Ectodermal cell (in vitro differentiated cells): ENCODE data around the gene STX8.

Experiments
- H3K27ac ChIP-seq: 2 replicates; pipeline ENCODE4 v1.7.0; 2013; ENCODE audit warnings: mild to moderate bottlenecking, low read depth, low read length; ENCODE audit not compliant: insufficient read depth, poor library complexity, severe bottlenecking
- H3K27me3 ChIP-seq: 2 replicates; pipeline ENCODE4 v1.7.0; 2013; ENCODE audit warnings: mild to moderate bottlenecking, low read length; ENCODE audit not compliant: insufficient read depth, control insufficient read depth, poor library complexity, severe bottlenecking
- H3K36me3 ChIP-seq: one replicate; pipeline ENCODE4 v1.7.0; 2013; ENCODE audit warnings: low read length; ENCODE audit not compliant: control insufficient read depth, insufficient read depth
- H3K4me1 ChIP-seq: one replicate; pipeline ENCODE4 v1.7.0; 2013; ENCODE audit warnings: low read length; ENCODE audit not compliant: control insufficient read depth, insufficient read depth
- H3K4me3 ChIP-seq: 2 replicates; pipeline ENCODE4 v1.7.0; 2013; ENCODE audit warnings: low read depth, low read length, control low read depth; ENCODE audit not compliant: insufficient read depth
- H3K9me3 ChIP-seq: 2 replicates; pipeline ENCODE4 v1.7.0; 2013; ENCODE audit warnings: mild to moderate bottlenecking, low read length, moderate library complexity; ENCODE audit not compliant: control insufficient read depth
- WGBS, 2 experiments: methylation state at CpG; one replicate each; pipeline ENCODE4 v1.1.7; 2013; ENCODE audit warnings: missing lambda C conversion rate in 2 of 2; 5-methylcytosine and 5-hydroxymethylcytosine counted together

Gene STX8

DNA sequence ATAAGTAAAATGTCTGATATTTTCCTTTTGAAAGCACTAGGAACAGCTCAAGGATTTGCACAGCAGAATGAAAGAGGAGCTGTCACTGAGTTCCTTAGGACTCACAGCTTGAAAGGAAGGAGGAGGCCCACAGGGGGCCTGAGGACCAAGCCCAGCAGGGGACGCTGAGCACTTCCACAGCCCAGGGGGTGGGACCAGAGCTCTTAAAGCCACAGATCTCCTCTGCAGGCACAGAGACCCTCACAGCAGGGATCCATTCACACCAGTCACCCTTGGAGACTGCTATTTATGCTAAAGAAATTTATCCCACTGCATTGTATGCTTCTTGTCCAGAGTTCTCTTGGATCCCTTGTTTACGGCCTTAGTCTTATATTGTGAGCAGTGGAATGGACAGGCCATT lies 253.3 kb downstream of the STX8 start:
- H3K9me3 ChIP-seq: no peaks in the 10 kb centered on the region
- no peaks in the 10 kb centered on the region for H3K27me3 ChIP-seq
- WGBS, 2 experiments: 24 to 36% methylated on average over 2 of the region's 2 CpGs
- peak overlapping the region; percentile 18 for H3K27ac ChIP-seq
- H3K4me3 ChIP-seq: no peak overlapping the region
- H3K4me1 ChIP-seq: peaks cover 13% of the 10 kb centered on the region
- no peaks in the 10 kb centered on the region for H3K36me3 ChIP-seq

- Histone ChIP-seq H3K27me3 (no peaks in the 10 kb centered on the region), H3K4me3 (no peak overlapping the region), H3K36me3 (no peaks in the 10 kb centered on the region), H3K9me3 (no peaks in the 10 kb centered on the region), H3K27ac (peak overlapping the region; percentile 18), H3K4me1 (peaks cover 13% of the 10 kb centered on the region)
- 79 to 80% methylated on average over 5 of the region's 5 CpGs for WGBS, 2 experiments
These were observed 253.7 kb downstream of the STX8 start for GRCh38 chr17:9321890-9322289.

- H3K9me3 ChIP-seq: no peaks in the 10 kb centered on the region
- no peaks in the 10 kb centered on the region for H3K36me3 ChIP-seq
- no peak overlapping the region for H3K27ac ChIP-seq
- no peak overlapping the region for H3K4me3 ChIP-seq
- H3K27me3 ChIP-seq: no peaks in the 10 kb centered on the region
- no peaks in the 10 kb centered on the region for H3K4me1 ChIP-seq
- 94 to 95% methylated on average over 5 of the region's 5 CpGs for WGBS, 2 experiments
These were observed 260.3 kb downstream of the STX8 start for GRCh38 chr17:9315360-9315759.

DNA sequence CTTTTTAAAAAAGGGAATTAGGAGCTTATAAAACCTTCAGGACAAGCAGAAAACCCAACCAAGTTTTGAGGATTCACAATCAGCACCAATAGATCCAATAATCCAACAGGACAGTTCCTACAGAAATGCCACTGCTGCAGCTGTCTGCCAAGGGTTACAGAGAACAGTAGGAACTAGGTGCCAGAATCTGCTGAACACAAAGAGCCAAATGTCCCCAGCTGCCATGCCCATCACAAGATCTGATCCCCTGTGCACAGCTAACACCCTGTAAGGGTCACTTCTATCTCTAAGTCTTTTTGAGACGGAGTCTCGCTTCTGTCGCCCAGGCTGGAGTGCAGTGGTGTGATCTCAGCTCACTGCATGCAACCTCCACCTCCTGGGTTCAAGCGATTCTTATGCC lies 262.3 kb downstream of the STX8 start:
- H3K27ac ChIP-seq: no peak overlapping the region
- no peaks in the 10 kb centered on the region for H3K36me3 ChIP-seq
- 96 to 98% methylated on average over 4 of the region's 4 CpGs for WGBS, 2 experiments

GRCh38 chr17:9309216-9309615 lies 266.4 kb downstream of the STX8 start:
- Histone ChIP-seq H3K36me3 (no peaks in the 10 kb centered on the region), H3K9me3 (no peaks in the 10 kb centered on the region), H3K4me3 (no peak overlapping the region), H3K27me3 (no peaks in the 10 kb centered on the region), H3K4me1 (peaks cover 12% of the 10 kb centered on the region), H3K27ac (no peak overlapping the region)
- 9 to 10% methylated on average over 5 to 6 of the region's 6 CpGs for WGBS, 2 experiments

More for the DNA sequence above, 262.3 kb downstream of the STX8 start:
- no peaks in the 10 kb centered on the region for H3K27me3 ChIP-seq
- no peaks in the 10 kb centered on the region for H3K9me3 ChIP-seq
- H3K4me1 ChIP-seq: peaks cover 7% of the 10 kb centered on the region
- H3K4me3 ChIP-seq: no peak overlapping the region

GRCh38 chr17:9308069-9308468 lies 267.6 kb downstream of the STX8 start:
- 88 to 89% methylated on average over 6 of the region's 6 CpGs for WGBS, 2 experiments
- H3K27ac ChIP-seq: no peak overlapping the region

GRCh38 chr17:9307313-9307998 lies 268.2 kb downstream of the STX8 start:
- Histone ChIP-seq H3K9me3 (no peaks in the 10 kb centered on the region), H3K27ac (peak overlapping the region; percentile 20), H3K36me3 (no peaks in the 10 kb centered on the region), H3K27me3 (no peaks in the 10 kb centered on the region), H3K4me1 (peaks cover 12% of the 10 kb centered on the region), H3K4me3 (no peak overlapping the region)
- WGBS, 2 experiments: 68 to 72% methylated on average over 7 of the region's 7 CpGs

More at GRCh38 chr17:9308069-9308468, 267.6 kb downstream of the STX8 start:
- H3K36me3 ChIP-seq: no peaks in the 10 kb centered on the region
- H3K4me3 ChIP-seq: no peak overlapping the region
- no peaks in the 10 kb centered on the region for H3K27me3 ChIP-seq
- no peaks in the 10 kb centered on the region for H3K9me3 ChIP-seq
- H3K4me1 ChIP-seq: peaks cover 12% of the 10 kb centered on the region

GRCh38 chr17:9306086-9306485 lies 269.5 kb downstream of the STX8 start:
- Histone ChIP-seq H3K4me3 (no peak overlapping the region), H3K4me1 (peaks cover 12% of the 10 kb centered on the region), H3K9me3 (no peaks in the 10 kb centered on the region), H3K27ac (no peak overlapping the region), H3K27me3 (no peaks in the 10 kb centered on the region), H3K36me3 (no peaks in the 10 kb centered on the region)
- 87 to 91% methylated on average over 5 to 6 of the region's 6 CpGs for WGBS, 2 experiments

DNA sequence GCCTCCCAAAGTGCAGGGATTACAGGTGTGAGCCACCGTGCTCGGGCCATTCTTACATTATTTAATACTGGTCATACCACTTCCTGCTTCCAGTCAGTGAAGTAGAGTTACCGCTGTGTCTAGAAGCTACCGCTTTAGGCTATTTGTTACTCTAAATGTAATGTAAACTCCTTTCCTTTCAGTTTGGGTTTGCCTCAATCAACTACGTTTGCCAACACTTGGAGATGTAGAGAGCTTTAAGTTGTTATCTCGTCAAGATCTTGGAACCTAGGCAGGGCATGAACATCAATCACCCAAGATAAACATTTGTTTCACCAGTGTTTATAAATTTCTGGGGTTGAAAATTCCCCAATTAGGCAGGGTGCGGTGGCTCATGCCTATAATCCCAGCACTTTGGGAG lies 275.9 kb downstream of the STX8 start:
- 96 to 97% methylated on average over 7 of the region's 7 CpGs for WGBS, 2 experiments
- Histone ChIP-seq H3K4me1 (no peaks in the 10 kb centered on the region), H3K36me3 (no peaks in the 10 kb centered on the region), H3K4me3 (no peak overlapping the region), H3K27me3 (no peaks in the 10 kb centered on the region), H3K9me3 (no peaks in the 10 kb centered on the region), H3K27ac (no peak overlapping the region)

- 84 to 88% methylated on average over 5 of the region's 5 CpGs for WGBS, 2 experiments
- no peaks in the 10 kb centered on the region for H3K36me3 ChIP-seq
- H3K27me3 ChIP-seq: no peaks in the 10 kb centered on the region
- no peak overlapping the region for H3K27ac ChIP-seq
- H3K9me3 ChIP-seq: no peaks in the 10 kb centered on the region
- no peaks in the 10 kb centered on the region for H3K4me1 ChIP-seq
- no peak overlapping the region for H3K4me3 ChIP-seq
These were observed 276.8 kb downstream of the STX8 start for GRCh38 chr17:9298776-9299295.
